ENCODE results near the gene PDE4D. TPM values are rescaled to one million over a fixed set of nuclear protein-coding genes. Genes with fewer than 3 reads are reported as not detected.
A peak's percentile ranks its signal among the peaks of the same experiment; 100 is the strongest.

The PDE4D gene
- total RNA-seq, 1 donor from 2014 or later, result 46.9 TPM

- DNase-seq (ENCODE audit: low spot score), result no peak
Observed at GRCh38 chr5:59838989-59839388, 54.5 kb downstream of the PDE4D start.

- no peak for DNase-seq (ENCODE audit: low spot score)
Observed at GRCh38 chr5:59838067-59838466, 55.5 kb downstream of the PDE4D start.

- no peak for DNase-seq (ENCODE audit: low spot score)
Observed at GRCh38 chr5:59837071-59837470, 56.5 kb downstream of the PDE4D start.

GRCh38 chr5:59835800-59836199, 57.7 kb downstream of the PDE4D start:
- no peak for DNase-seq (ENCODE audit: low spot score)

GRCh38 chr5:59833448-59833847, 60.1 kb downstream of the PDE4D start:
- no peak for DNase-seq (ENCODE audit: low spot score)

GRCh38 chr5:59832577-59833301, 60.8 kb downstream of the PDE4D start:
- no peak for DNase-seq (ENCODE audit: low spot score)

GRCh38 chr5:59831326-59832010, 62.1 kb downstream of the PDE4D start:
- no peak for DNase-seq (ENCODE audit: low spot score)

- DNase-seq (ENCODE audit: low spot score), result no peak
Observed at GRCh38 chr5:59830536-59831200, 62.9 kb downstream of the PDE4D start.

GRCh38 chr5:59829922-59830321, 63.6 kb downstream of the PDE4D start:
- DNase-seq (ENCODE audit: low spot score), result no peak

- no peak for DNase-seq (ENCODE audit: low spot score)
Observed at GRCh38 chr5:59829386-59829785, 64.1 kb downstream of the PDE4D start.

- no peak for DNase-seq (ENCODE audit: low spot score)
Observed at GRCh38 chr5:59828623-59829022, 64.9 kb downstream of the PDE4D start.

GRCh38 chr5:59826996-59827395, 66.5 kb downstream of the PDE4D start:
- no peak for DNase-seq (ENCODE audit: low spot score)

GRCh38 chr5:59823420-59823819, 70.1 kb downstream of the PDE4D start:
- DNase-seq (ENCODE audit: low spot score), result no peak

GRCh38 chr5:59819806-59820205, 73.7 kb downstream of the PDE4D start:
- no peak for DNase-seq (ENCODE audit: low spot score)

- no peak for DNase-seq (ENCODE audit: low spot score)
Observed at GRCh38 chr5:59817536-59817935, 76.0 kb downstream of the PDE4D start.

GRCh38 chr5:59816654-59817300, 76.7 kb downstream of the PDE4D start:
- DNase-seq (ENCODE audit: low spot score), result no peak

GRCh38 chr5:59814537-59814872, 79.0 kb downstream of the PDE4D start:
- no peak for DNase-seq (ENCODE audit: low spot score)

GRCh38 chr5:59813761-59814536, 79.6 kb downstream of the PDE4D start:
- DNase-seq (ENCODE audit: low spot score), result peak; percentile 40

- peak; percentile 72 for DNase-seq (ENCODE audit: low spot score)
Observed at GRCh38 chr5:59810041-59810440, 83.5 kb downstream of the PDE4D start.

- DNase-seq (ENCODE audit: low spot score), result no peak
Observed at GRCh38 chr5:59807806-59808205, 85.7 kb downstream of the PDE4D start.

GRCh38 chr5:59800347-59800893, 93.1 kb downstream of the PDE4D start:
- DNase-seq (ENCODE audit: low spot score), result no peak
